Measurements from ENCODE around the gene CBLC. TPM values are rescaled to one million over a fixed set of nuclear protein-coding genes. Genes with fewer than 3 reads are reported as not detected.

CBLC gene
- total RNA-seq, 1 experiment from 2014 or later: 25.4 TPM

DNA sequence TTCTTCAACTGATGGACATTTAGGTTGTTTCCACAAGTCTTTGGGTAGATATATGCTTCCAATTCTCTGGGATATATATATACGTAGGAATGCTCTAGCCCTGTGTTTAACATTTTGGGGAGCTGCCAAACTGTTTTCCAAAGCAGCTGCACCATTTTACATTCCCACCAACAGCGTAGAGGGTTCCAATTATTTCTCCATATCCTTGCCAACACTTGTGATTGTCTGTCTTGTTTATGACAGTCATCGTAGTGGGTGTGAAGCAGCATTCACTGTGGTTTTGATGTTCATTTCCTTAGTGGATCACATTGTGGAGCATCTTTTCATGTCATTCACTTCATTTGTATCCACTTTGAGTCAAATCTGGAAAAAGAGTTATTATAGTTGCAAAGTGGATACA, 4.7 kb upstream of the CBLC start:
- CTCF ChIA-PET: interaction anchor here (0.6 to 0.9 kb wide), 2 partner anchors 32 to 49 kb away, joined by 3 to 5 read pairs; no protein-coding TSS in a partner anchor
- Histone ChIP-seq H2AFZ (ENCODE audit: low read length) (no peak overlapping the region), H3K9me2 (replicated peaks; ENCODE audit: low read length) (no peaks in the 10 kb centered on the region), H3K36me3 (ENCODE audit: low read depth, low read length) (no peaks in the 10 kb centered on the region), H3K9me3 (ENCODE audit: low read length) (no peaks in the 10 kb centered on the region), H3K9ac (ENCODE audit: low read length) (no peak overlapping the region), H3K4me1 (ENCODE audit: insufficient read depth, low read length) (peaks cover 44% of the 10 kb centered on the region), H4K20me1 (ENCODE audit: low read length) (no peaks in the 10 kb centered on the region), H3K4me3 (ENCODE audit: low read length) (no peak overlapping the region), H3K4me2 (ENCODE audit: low read length) (no peak overlapping the region), H3K79me2 (ENCODE audit: low read length) (peaks cover 9% of the 10 kb centered on the region), H3K27me3 (ENCODE audit: low read length) (no peaks in the 10 kb centered on the region), H3F3A (ENCODE audit: low read length, unreplicated experiment) (no peaks in the 10 kb centered on the region), H3K27ac (ENCODE audit: low read length) (peak overlapping the region; percentile 93; the same call in 1 of the 2 replicates)
- ATAC-seq (no peak), DNase-seq (no peak)
- intact Hi-C loops (cut with micrococcal nuclease): loop anchor here (5.0 kb wide), 3 partner anchors 34 to 121 kb away; partner anchors contain the start of genes BCAM and NECTIN2
- POLR2A ChIA-PET (ENCODE audit: unreplicated experiment): interaction anchor here (0.7 kb wide), 1 partner anchor 80 kb away, joined by 3 read pairs; no protein-coding TSS in a partner anchor
- no TSS peak for BruUV-seq (replicated peaks)
- TF ChIP-seq CTCF (conservative IDR thresholded peaks at IDR 0.05; ENCODE audit: low read depth, low read length) (no peak), EZH2 (IDR thresholded peaks at IDR 0.05; ENCODE audit: low read length, unreplicated experiment) (no peak), EZH2phosphoT487 (IDR thresholded peaks at IDR 0.05; ENCODE audit: borderline replicate concordance, low read length) (no peak)

GRCh38 chr19:44775676-44776240, 1.9 kb upstream of the CBLC start:
- no peaks in the 10 kb centered on the region for H3K36me3 ChIP-seq (ENCODE audit: low read depth, low read length)
- no peak overlapping the region for H3K4me3 ChIP-seq (ENCODE audit: low read length)
- peak overlapping the region; percentile 81 for H3K27ac ChIP-seq (ENCODE audit: low read length)
- ATAC-seq (no peak), DNase-seq (no peak)
- intact Hi-C loops (cut with micrococcal nuclease): no loop called here
- ChIA-PET POLR2A (ENCODE audit: unreplicated experiment) (interaction anchor here (0.6 kb wide), 1 partner anchor 71 kb away, joined by 25 read pairs; the partner anchor contains the start of gene NECTIN2), CTCF (no interaction called here)
- H4K20me1 ChIP-seq (ENCODE audit: low read length): no peaks in the 10 kb centered on the region
- no peak for TF ChIP-seq CTCF (conservative IDR thresholded peaks at IDR 0.05; ENCODE audit: low read depth, low read length)
- TF ChIP-seq EZH2phosphoT487 (IDR thresholded peaks at IDR 0.05; ENCODE audit: borderline replicate concordance, low read length): no peak
- no peak for TF ChIP-seq EZH2 (IDR thresholded peaks at IDR 0.05; ENCODE audit: low read length, unreplicated experiment)
- peak overlapping the region; percentile 43 for H3K9ac ChIP-seq (ENCODE audit: low read length)
- H3K27me3 ChIP-seq (ENCODE audit: low read length): no peaks in the 10 kb centered on the region
- no peaks in the 10 kb centered on the region for H3K9me3 ChIP-seq (ENCODE audit: low read length)
- H3K4me1 ChIP-seq (ENCODE audit: insufficient read depth, low read length): peaks cover 44% of the 10 kb centered on the region
- no peaks in the 10 kb centered on the region for H3F3A ChIP-seq (ENCODE audit: low read length, unreplicated experiment)
- H3K4me2 ChIP-seq (ENCODE audit: low read length): peak overlapping the region; percentile 63; the same call in 1 of the 2 replicates
- TSS peak; percentile 60 for BruUV-seq (replicated peaks)
- no peaks in the 10 kb centered on the region for H3K9me2 ChIP-seq (replicated peaks; ENCODE audit: low read length)
- peaks cover 28% of the 10 kb centered on the region for H3K79me2 ChIP-seq (ENCODE audit: low read length)
- no peak overlapping the region for H2AFZ ChIP-seq (ENCODE audit: low read length)
